HepG2 (cell line): ENCODE measurements around the gene SOX9. TPM values are rescaled to one million over a fixed set of nuclear protein-coding genes. Genes with fewer than 3 reads are reported as not detected.

Source experiments
- ATAC-seq: fragments of 200-7000 bp; cut with Tn5 transposase; 3 replicates; pipeline ENCODE4 v1.9.1; 2020; ENCODE audit warnings: mild to moderate bottlenecking, moderate library complexity
- BruUV-seq: library from RNA; stranded (reverse); fragments of 400-500 nt; replicated peaks from 2 replicates; lab custom pipeline; 2021; lab: Mats Ljungman, UMichigan
- CTCF ChIA-PET: fragments of 300-600 bp; formaldehyde crosslinking; extraction: SDS; loops from one replicate; lab custom pipeline; 2021; ENCODE audit warnings: low total read pairs, inconsistent platforms, low intra/inter-chr PET ratio; lab: Yijun Ruan, JAX
- POLR2A ChIA-PET: fragments of 350-600 bp; sonication (Branson Sonifier 250); formaldehyde crosslinking; loops from one replicate; lab custom pipeline; 2020; ENCODE audit warnings: antibody characterized with exemption, inconsistent platforms; lab: Yijun Ruan, JAX
- DNase-seq: peaks from one replicate; pipeline ENCODE4 v3.0.0-alpha.2; 2015; ENCODE audit warnings: low spot score
- FAIRE-seq: peaks from 3 replicates; lab custom pipeline; 2011; peaks lifted over from hg19 to GRCh38; lab: Jason Lieb, UNC
- H2AFZ ChIP-seq: one replicate; pipeline ENCODE4 v1.6.1; 2011; ENCODE audit warnings: low read length, inconsistent platforms
- H3K27ac ChIP-seq: fragments of 300-600 bp; 3 replicates; pipeline ENCODE4 v1.8.0; 2011; ENCODE audit warnings: mixed run types, mild to moderate bottlenecking, mixed read lengths, low read length, inconsistent platforms; ENCODE audit not compliant: insufficient read depth; ENCODE audit errors: extremely low read length
- H3K27me3 ChIP-seq, 2 experiments: fragments of 200-600 bp in 1 of 2; 2 replicates in 1 of 2; 3 replicates in 1 of 2; pipeline versions ENCODE4 v1.6.0 to v1.8.0; 2011; ENCODE audit warnings: low read length in 2 of 2, mild to moderate bottlenecking in 2 of 2, moderate library complexity in 2 of 2, inconsistent platforms in 1 of 2; ENCODE audit not compliant: insufficient read depth in 2 of 2, control insufficient read depth in 1 of 2
- H3K36me3 ChIP-seq, 2 experiments: fragments of 200-600 bp in 1 of 2; replicated peaks in 1 of 2; 2 replicates in 1 of 2; 3 replicates in 1 of 2; pipeline versions ENCODE4 v1.5.1 to v1.8.0; 2011; ENCODE audit warnings: low read length in 2 of 2, inconsistent platforms in 1 of 2; ENCODE audit not compliant: insufficient read depth in 2 of 2, control insufficient read depth in 1 of 2
- H3K4me1 ChIP-seq: 2 replicates; pipeline ENCODE4 v1.5.1; 2012; ENCODE audit warnings: low read length, inconsistent platforms; ENCODE audit not compliant: insufficient read depth
- H3K4me2 ChIP-seq: 2 replicates; pipeline ENCODE4 v1.6.0; 2011; ENCODE audit warnings: low read depth, low read length, inconsistent platforms
- H3K4me3 ChIP-seq, 3 experiments: fragments of 200-600 bp in 1 of 3; sonication (generic), shearing (Covaris generic) in 1 of 3; replicated peaks in 1 of 3; 2 replicates each; pipeline ENCODE4 v1.5.1; 2011 to 2016; ENCODE audit warnings: low read length in 3 of 3, inconsistent platforms in 2 of 3, low read depth in 2 of 3, mild to moderate bottlenecking in 2 of 3, control low read depth in 1 of 3, mixed read lengths in 1 of 3; ENCODE audit not compliant: insufficient read depth in 1 of 3
- H3K79me2 ChIP-seq: one replicate; pipeline ENCODE4 v1.6.1; 2011; ENCODE audit warnings: low read length, inconsistent platforms; ENCODE audit not compliant: insufficient read depth
- H3K9ac ChIP-seq: 2 replicates; pipeline ENCODE4 v1.6.0; 2011; ENCODE audit warnings: mild to moderate bottlenecking, low read depth, low read length, inconsistent platforms; ENCODE audit not compliant: insufficient read depth
- H3K9me3 ChIP-seq: 2 replicates; pipeline ENCODE4 v1.5.1; 2012; ENCODE audit warnings: mild to moderate bottlenecking, low read length
- H4K20me1 ChIP-seq: 2 replicates; pipeline ENCODE4 v1.6.0; 2011; ENCODE audit warnings: inconsistent platforms, mild to moderate bottlenecking, low read length, moderate library complexity; ENCODE audit not compliant: insufficient read depth
- CREB3 ChIP-seq: sonication (generic); formaldehyde crosslinking; IDR thresholded peaks from 2 replicates; pipeline ENCODE4 v1.5.0; 2020; ENCODE audit warnings: missing genetic modification reagents
- HNF1A ChIP-seq, 2 experiments: sonication (generic) in 1 of 2; formaldehyde crosslinking in 1 of 2; IDR thresholded peaks; 2 replicates each; pipeline versions ENCODE4 v1.4.0 to v1.6.1; 2016 to 2020; ENCODE audit warnings: borderline replicate concordance in 1 of 2, low read depth in 1 of 2, mild to moderate bottlenecking in 1 of 2, missing genetic modification reagents in 1 of 2
- KDM1A ChIP-seq: IDR thresholded peaks from 2 replicates; pipeline ENCODE4 v1.6.1; 2016; ENCODE audit warnings: missing compliant biosample characterization
- MAF1 ChIP-seq: sonication (generic); formaldehyde crosslinking; IDR thresholded peaks from 2 replicates; pipeline ENCODE4 v1.5.0; 2020; ENCODE audit warnings: missing genetic modification reagents, borderline replicate concordance
- NFATC3 ChIP-seq: sonication (generic); formaldehyde crosslinking; IDR thresholded peaks from 2 replicates; pipeline ENCODE4 v1.5.1; 2020; ENCODE audit warnings: mild to moderate bottlenecking, missing genetic modification reagents
- NR2F1 ChIP-seq, 2 experiments: fragments of 450-650 bp in 1 of 2; formaldehyde crosslinking in 1 of 2; IDR thresholded peaks; 2 replicates each; pipeline versions ENCODE4 v1.5.0 to v1.6.1; 2016 to 2020; ENCODE audit warnings: mild to moderate bottlenecking in 1 of 2, missing compliant biosample characterization in 1 of 2, missing genetic modification reagents in 1 of 2, moderate library complexity in 1 of 2
- POLR2G ChIP-seq: fragments of 200-400 bp; formaldehyde crosslinking; IDR thresholded peaks from 2 replicates; pipeline ENCODE4 v1.6.1; 2018; ENCODE audit warnings: mild to moderate bottlenecking, low read depth, low read length, moderate library complexity
- TAF1 ChIP-seq: sonication (generic); formaldehyde crosslinking; IDR thresholded peaks from 2 replicates; pipeline ENCODE4 v1.4.0; 2020; ENCODE audit warnings: missing genetic modification reagents
- TRIM24 ChIP-seq: sonication (generic); formaldehyde crosslinking; IDR thresholded peaks from 2 replicates; pipeline ENCODE4 v1.8.0; 2022; ENCODE audit warnings: mild to moderate bottlenecking, missing genetic modification reagents
- ZKSCAN1 ChIP-seq: fragments of 150-350 bp; IDR thresholded peaks from 2 replicates; pipeline ENCODE4 v1.6.1; 2014; ENCODE audit warnings: low read length
- ZKSCAN8 ChIP-seq: IDR thresholded peaks from 2 replicates; pipeline ENCODE4 v1.6.1; 2016; ENCODE audit warnings: borderline replicate concordance, missing genetic modification reagents, missing compliant biosample characterization
- ZNF460 ChIP-seq: sonication (generic); formaldehyde crosslinking; IDR thresholded peaks from 2 replicates; pipeline ENCODE4 v1.5.1; 2020; ENCODE audit warnings: missing genetic modification reagents, mild to moderate bottlenecking, borderline replicate concordance
- ZNF615 ChIP-seq: sonication (generic); formaldehyde crosslinking; IDR thresholded peaks from 2 replicates; pipeline ENCODE4 v1.5.0; 2020; ENCODE audit warnings: mild to moderate bottlenecking, missing genetic modification reagents, borderline replicate concordance
- ZNF619 ChIP-seq: sonication (generic); formaldehyde crosslinking; IDR thresholded peaks from 2 replicates; pipeline ENCODE4 v1.4.0; 2020; ENCODE audit warnings: mild to moderate bottlenecking, missing genetic modification reagents
- WGBS: methylation state at CpG from one replicate; pipeline ENCODE4 v1.1.6; 2017; ENCODE audit warnings: low lambda C conversion rate; 5-methylcytosine and 5-hydroxymethylcytosine counted together
- in situ Hi-C: cut with HindIII; loops from 2 replicates; pipeline ENCODE4 v1.10.0; 2017; ENCODE audit warnings: low pct_unique_long_range_greater_than_20kb; ENCODE audit not compliant: extremely low pct_ligation_motif_present
- intact Hi-C: fragments of 100-400 bp; cut with micrococcal nuclease; formaldehyde crosslinking; loops from one replicate; pipeline ENCODE4 v1.10.0; 2022; ENCODE audit not compliant: unreplicated experiment
- polyA plus RNA-seq, 8 experiments: library from polyadenylated mRNA; depleted of rRNA in 3 of 8; stranded (reverse) in 7 of 8; unstranded in 1 of 8; fragments of >200 nt; fragmentation: Illumina TruSeq in 4 of 8; extraction: Trizol in 4 of 8; gene quantifications; 2 replicates each; pipeline versions ENCODE4 v1.2.1 to v1.2.3, GENCODE V29; 2011 to 2016; ENCODE audit warnings: low read depth in 4 of 8, missing spikeins in 1 of 8, mixed read lengths in 1 of 8; ENCODE audit not compliant: insufficient read depth in 1 of 8
- total RNA-seq, 5 experiments: library from RNA; depleted of rRNA; stranded (reverse); fragments of >200 nt; fragmentation: Illumina TruSeq; extraction: Trizol; gene quantifications; 2 replicates each; pipeline ENCODE4 v1.2.3, GENCODE V29; 2016; ENCODE audit warnings: low read depth in 1 of 5

SOX9 gene
- total and polyA plus RNA-seq, 2 of the 13 experiments (the other 11 are each of a cell fraction or from before 2014, with no cell fraction given), result 16.1 to 27.6 TPM

GRCh38 chr17:72093707-72094106 is 27.1 kb upstream of the SOX9 start (continued):
- TF ChIP-seq ZKSCAN8 (no peak), ZKSCAN1 (no peak), TAF1 (CRISPR knock-in tag) (no peak), KDM1A (no peak)

- no TSS peak for BruUV-seq
- no peak for TF ChIP-seq NFATC3 (CRISPR knock-in tag)
- no peak for TF ChIP-seq MAF1 (CRISPR knock-in tag)
- no peak for TF ChIP-seq ZNF619 (CRISPR knock-in tag)
- TF ChIP-seq POLR2G, result no peak
- no peak for TF ChIP-seq ZNF460 (CRISPR knock-in tag)
- TF ChIP-seq ZNF615 (CRISPR knock-in tag), result no peak
- TF ChIP-seq HNF1A (IDR thresholded peaks at IDR 0.05; ENCODE audit: low read depth), result no peak
- no peak for TF ChIP-seq HNF1A (CRISPR knock-in tag; IDR thresholded peaks at IDR 0.05; ENCODE audit: borderline replicate concordance)
- no peak for TF ChIP-seq NR2F1 (CRISPR knock-in tag; IDR thresholded peaks at IDR 0.05)
- TF ChIP-seq TRIM24 (CRISPR knock-in tag), result no peak
- no peak for TF ChIP-seq CREB3 (CRISPR knock-in tag)
These were observed 25.5 kb upstream of the SOX9 start for GRCh38 chr17:72095316-72095715.

More at GRCh38 chr17:72095316-72095715, 25.5 kb upstream of the SOX9 start:
- FAIRE-seq, result no peak
- Histone ChIP-seq H2AFZ (no peak overlapping the region), H3K27me3 (no peaks in the 10 kb centered on the region), H3K4me1 (peaks cover 28% of the 10 kb centered on the region), H3K36me3 (no peaks in the 10 kb centered on the region), H3K9me3 (no peaks in the 10 kb centered on the region), H3K4me3 (no peak overlapping the region), H3K79me2 (no peaks in the 10 kb centered on the region), H3K4me2 (no peak overlapping the region), H3K9ac (no peak overlapping the region), H3K27ac (no peak overlapping the region), H4K20me1 (no peaks in the 10 kb centered on the region)
- ATAC-seq, result no peak
- intact Hi-C loops (no loop called here), in situ Hi-C loops (no loop called here)
- ChIA-PET CTCF (no interaction called here), POLR2A (interaction anchor here (3.5 kb wide), 1 partner anchor 25 kb away, joined by 43 read pairs; the partner anchor contains the start of gene SOX9)
- no peak for DNase-seq
- 80% methylated on average over 4 of the region's 4 CpGs for WGBS
